CD4-positive, alpha-beta T cell treated with Interleukin-4 for 1 hour (primary cell): Measurements from ENCODE around the gene VPS37D.
"Not testable (repeated sequence)": the region's sequence is repeated elsewhere in the genome, so short reads cannot be mapped to it uniquely, and the experiment has no call there.

Experiments used
- DNase-seq, 2 donors: peaks; one replicate each; pipeline ENCODE4 v3.0.0-alpha.2; 2020 to 2022

Gene VPS37D

DNA sequence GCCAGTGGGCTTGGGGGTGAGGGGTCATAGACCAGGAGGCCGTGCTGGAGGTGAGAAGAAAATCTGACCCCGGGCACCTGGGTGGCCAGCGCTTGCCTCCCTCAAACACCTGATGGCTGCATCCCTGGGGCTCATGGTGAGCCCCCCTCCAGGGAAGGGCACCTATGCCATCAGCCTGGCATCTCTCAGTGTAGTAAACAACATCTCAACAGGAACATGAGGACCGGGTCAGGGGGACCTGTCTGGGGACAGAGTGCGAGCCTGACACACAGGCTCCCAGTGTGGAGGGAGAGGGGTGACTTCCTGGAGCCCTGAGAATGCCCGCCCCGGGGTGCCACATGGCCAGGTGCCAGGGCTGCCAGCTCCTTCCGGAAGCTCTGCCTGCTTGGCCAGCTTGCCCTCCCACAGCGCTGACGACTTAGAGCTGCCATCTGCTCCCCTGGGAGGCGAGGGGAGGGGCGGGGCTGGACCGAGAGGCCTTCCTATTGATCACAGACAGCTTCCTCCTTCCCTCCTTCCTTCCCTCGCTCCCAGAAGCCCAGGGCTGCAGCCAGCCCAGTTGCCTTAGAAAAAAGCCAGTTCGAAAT, 39.5 kb downstream of the VPS37D start:
- DNase-seq = peak; percentile 14 to 35

DNA sequence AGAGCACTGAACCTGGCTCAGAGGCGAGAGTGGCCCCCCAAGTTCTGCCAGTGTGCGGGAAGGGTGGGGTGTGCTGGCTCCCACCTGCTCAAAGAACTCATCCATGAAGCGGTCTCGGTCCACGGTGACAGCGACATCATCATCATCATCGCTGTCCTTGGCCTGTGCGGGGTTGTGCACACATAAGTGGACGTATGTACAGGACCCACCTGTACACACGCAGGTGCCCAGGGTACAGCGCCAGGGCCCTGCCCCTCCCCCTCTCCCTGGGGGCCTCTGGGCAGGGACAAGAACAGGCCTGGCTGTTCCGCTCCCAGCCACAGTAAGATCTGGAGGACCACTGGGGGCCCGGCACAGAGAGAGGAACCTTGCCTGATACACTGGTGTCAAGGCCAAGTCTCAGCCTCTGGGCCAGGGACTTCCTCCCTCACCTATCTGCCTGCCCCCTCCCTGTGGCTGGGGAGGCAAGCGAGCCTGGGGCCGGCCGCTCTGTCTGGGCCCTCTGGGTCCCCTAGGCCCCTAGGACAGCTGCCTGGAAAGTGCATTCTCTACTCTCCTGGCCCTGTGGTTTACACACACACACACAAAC, 41.4 kb downstream of the VPS37D start:
- DNase-seq = no peak

DNA sequence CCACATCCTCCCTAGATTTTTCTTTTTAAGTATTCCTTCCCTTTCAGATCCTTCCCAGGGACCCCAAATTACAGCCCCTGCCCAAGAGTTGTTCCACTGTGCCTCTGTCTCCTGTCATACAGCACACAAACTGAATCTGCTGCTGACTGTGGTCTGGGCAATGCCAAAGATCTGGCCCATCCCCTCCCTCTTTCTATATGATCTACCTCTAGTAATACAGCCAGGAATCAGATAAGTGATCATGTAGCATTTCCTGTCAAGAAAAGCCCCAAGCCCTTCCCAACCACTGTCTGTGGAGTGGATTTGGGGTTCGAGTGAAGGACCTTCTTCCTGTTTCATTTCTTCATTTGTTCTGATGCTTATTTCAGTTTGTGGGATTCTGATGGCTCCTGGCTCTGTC, 45.1 kb downstream of the VPS37D start:
- no peak for DNase-seq

DNA sequence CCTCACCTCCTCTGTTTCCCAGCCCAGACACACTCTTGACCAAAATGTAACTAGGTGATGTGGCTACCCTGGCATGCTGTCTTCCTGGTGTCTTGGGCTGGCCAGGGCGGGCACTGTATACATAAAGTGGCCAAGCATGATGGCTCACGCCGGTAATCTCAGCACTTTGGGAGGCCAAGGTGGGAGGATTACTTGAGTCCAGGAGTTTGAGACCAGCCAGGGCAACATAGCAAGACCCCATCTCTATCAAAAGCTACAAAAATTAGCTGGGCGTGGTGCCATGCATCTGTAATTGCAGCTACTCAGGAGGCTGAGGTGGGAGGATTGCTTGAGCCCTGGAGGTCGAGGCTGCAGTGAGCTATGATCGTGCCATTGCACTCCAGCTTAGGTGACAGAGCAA, 45.7 kb downstream of the VPS37D start:
- DNase-seq = not testable (repeated sequence)

DNA sequence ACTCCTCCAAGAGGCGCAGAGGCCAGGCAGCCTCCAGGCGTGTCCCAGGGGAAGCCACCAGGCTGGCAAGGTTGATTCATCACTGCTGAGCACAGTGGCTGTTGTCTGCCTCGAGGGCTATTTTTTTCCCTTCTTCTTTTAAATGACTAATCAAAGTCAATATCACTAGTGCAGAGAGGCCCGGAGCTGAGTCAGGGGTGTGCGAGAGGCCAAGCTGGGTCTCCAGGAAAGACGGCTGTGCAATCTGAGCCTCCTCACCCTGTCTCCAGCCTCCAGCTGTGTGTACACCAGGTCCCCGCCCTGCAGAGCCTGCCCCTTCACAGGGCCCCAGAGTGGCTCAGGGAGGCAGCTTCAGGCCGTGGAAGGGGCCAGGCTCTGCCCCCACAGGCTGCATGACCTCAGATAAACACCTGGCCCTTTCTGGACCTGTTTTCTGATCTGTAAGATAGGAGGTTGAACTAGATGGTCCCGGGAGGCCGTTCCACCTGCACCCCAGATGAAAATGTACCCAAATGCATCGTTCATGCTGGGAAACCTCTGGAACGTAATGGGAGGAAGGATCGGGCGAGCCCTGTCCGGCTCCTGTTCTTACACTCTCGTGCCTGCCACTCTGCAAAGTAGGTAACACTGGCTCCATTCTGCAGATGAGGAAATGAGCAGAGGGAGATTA, 48.2 kb downstream of the VPS37D start:
- peak in 1 of 2 donors; percentile 17 for DNase-seq

DNA sequence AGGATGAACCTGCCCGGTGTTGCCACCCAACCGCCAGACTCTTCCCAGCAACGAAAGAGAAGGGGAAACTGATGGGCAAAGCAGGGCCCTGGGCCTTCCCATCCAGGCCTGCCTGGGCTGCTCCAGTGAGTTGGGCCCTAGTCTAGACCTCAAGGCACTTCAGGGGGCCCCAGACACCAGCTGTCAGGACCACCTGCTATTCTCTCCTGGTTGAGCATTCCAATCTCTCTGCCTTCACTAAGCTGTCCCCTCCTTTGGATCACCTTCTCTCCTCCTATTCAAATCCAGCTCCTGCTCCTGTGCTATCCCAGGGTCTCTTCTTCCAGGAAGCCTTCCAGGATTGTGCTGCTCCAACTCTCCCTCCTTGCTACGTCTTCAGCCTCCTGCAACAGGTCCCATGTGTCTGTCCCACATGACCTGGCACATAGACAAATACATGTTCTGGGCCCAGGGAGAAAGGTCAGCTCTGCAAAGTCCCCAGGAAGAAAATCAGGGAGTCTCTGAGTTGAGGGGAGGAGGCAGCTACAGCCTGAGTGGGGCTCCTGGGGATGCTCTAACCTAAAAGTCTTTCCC, 48.8 kb downstream of the VPS37D start:
- DNase-seq = no peak

DNA sequence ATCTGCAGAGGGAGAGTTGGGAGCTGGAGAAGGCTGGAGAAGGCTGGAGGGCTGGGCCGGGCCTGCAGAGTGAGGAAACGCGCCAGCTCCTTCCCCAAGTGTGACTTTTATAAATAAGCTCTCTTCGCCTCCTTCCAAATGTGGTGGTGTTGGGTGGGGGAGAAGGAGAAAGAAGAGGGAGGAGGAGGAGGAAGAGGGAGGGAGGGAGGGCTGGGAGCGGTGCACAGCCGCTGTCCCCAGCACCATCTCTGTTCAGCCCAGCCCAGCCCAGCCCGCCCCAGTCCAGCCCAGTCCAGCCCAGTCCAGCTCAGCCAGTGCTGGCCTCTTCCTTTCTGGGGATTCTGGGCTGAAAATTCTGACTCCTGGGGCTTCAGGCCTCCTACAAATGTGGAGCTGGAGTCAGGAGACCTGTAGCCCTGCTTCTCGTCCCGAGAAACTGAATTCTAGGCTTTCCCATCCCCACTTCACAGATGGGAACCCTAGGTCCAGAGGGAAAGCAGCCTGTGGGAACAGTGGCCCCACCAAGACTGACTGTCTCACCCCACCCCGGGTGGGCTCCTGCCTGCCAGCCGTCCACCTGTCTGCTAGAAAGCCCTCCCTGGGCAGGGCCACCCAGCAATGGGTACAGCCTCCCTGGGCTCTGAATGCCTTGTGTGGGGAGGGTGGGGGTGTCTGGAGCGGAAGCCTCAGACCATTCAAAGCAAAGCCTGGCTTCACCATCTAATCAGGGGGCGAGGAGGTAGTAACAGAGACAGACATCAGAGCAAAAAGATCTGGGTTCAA, 49.6 kb downstream of the VPS37D start:
- DNase-seq = no peak

DNA sequence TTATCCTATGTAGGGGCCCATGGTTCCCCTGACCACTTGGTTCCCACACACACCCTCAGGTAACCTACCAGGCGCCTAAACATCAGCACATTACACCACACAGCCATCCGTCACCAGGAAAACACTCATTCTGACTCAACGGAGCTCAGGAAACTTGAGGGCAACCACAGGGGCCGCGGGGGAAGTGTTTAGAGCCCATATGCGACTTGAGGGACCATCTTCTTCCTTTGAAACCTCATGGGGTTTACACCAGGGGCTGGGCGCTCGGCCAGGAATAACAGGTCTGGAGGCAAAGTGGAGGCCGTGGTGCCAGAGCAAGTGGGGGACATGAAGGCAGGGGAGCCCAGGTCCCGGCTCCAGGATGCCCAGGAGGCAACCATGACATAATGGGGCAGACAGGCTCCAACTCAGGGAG, 50.4 kb downstream of the VPS37D start:
- DNase-seq = peak; percentile 74 to 76

DNA sequence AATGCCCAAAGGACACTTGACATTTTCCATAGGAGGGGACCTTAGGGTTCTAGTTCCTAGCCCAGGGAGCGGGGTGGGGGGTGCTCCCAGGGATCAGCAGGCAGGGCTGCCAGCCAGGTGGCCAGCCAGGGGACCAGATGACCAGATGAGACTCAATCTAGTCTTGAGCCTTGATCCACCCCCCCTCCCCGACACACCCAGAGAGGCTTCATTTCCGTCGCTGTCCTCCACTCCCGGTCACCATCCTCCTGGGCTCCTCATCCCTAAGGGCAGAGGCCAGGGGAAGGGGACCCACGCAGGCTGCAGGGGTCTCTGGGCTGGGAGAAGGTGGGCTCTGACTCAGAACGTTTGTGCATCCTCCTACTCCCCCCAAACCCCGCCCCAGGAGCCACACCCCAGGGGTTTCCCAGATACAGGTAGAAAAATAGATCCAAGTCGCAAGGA, 50.8 kb downstream of the VPS37D start:
- peak in 1 of 2 donors; percentile 26 for DNase-seq

DNA sequence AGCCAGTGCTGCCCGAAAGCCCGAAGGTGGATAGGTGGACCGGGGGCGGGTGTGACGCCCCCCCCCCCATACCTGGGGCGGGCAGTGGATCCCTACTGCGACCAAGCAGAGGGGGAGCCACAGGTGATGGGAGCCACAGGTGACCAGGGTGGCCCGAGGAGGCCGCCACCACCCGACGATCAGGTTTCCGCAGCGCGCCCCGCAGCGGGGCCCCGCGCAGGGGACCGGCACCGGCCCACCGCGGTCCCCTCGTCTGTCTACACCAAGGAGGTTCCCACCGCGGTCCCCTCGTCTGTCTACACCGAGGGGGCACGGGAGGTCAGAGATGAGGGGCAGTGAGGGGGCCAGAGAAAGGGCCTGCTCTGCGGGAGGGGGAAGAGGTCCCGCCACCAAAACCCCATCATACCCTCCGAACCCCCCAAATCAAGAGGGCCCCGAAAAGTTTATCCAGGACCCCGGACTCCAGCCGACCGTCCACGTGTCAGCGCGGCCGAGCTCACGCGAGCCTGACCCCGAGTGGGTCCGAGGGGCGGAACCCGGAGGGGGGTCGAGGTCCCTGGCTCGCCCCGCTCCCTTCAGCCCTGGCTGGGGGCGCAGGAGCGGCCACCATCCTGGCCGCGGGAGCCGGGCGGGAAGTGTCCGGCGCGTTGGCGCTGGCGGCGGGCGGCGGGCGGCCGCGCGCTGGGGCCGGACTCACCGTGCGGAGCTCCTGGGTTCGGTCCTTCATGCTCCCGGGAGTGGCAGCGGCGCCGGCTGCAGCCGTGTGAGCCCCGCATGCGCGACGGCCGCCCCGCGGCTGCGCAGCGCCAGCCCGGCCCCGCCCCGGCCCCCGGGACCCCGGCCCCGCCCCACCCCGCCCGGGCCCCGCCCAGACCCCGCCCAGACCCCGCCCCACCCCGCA, 51.5 kb downstream of the VPS37D start, which contains the start of gene STX1A:
Gene STX1A (minus strand): TSS at position 765 of the 901 bp plus-strand sequence. CDS start 38 bp downstream, at position 727.
- DNase-seq = peak; percentile 68 to 76

DNA sequence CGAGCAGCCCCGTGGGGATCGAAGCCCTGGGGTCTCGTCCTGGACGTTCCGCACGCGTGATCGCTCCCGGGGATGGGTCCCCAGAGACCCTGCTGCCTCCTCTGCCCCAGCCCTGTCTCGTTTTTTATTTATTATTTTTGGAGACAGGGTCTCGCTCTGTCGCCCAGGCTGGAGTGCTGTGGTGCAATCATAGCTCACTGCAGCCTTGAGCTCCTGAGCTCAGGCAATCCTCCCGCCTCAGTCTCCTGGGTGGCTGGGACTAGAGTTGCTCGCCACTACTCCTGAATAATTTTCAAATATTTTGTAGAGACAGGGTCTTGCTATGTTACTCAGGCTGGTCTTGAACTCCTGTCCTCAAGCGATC, 52.2 kb downstream of the VPS37D start:
- no peak for DNase-seq

DNA sequence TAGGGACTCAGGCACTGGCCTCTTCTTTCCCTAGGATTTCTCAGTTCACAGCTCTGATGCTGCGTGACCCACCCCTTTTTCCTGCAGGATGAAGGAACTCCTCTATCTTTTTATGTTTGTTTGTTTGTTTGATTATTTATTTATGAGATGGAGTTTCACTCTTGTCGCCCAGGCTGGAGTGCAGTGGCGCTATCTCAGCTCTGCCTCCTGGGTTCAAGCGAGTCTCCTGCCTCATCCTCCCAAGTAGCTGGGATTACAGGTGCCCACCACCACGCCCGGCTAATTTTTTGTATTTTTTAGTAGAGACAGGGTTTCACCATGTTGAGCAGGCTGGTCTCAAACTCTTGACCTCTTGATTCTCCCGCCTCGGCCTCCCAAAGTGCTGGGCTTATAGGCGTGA, 52.8 kb downstream of the VPS37D start:
- not testable (repeated sequence) for DNase-seq

DNA sequence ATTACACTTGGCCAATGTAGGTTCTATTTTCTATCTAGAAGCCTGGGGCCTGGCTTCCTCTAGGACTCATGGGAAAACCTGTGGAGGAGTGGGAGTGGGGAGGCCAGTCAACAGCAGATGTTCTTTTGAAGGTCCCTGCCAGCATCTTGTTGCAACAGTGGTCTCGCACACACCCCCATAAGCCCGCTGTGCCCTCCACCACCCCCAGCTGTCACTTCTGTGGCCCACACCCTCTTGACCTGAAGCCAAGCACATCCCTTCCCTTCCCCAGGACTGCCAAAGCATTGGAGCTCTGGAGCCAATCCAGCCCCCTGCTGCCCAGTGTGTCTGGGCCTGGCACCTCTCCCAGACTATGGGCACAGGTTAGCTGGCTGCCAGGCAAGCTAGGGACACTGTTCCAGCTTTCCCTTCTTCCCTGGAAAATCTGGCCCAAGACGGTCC, 53.8 kb downstream of the VPS37D start:
- no peak for DNase-seq
